Pulmonary artery endothelial cell (primary cell): Measurements from ENCODE around the gene RALBP1. TPM values are rescaled to one million over a fixed set of nuclear protein-coding genes. Genes with fewer than 3 reads are reported as not detected.

Experiments used
- DNase-seq: peaks from one replicate; pipeline ENCODE4 v3.0.0-alpha.2; 2011; ENCODE audit warnings: low read depth, low spot score
- total RNA-seq: library from RNA; depleted of rRNA; stranded (reverse); fragments of >200 nt; gene quantifications from 2 replicates; pipeline ENCODE4 v1.2.3, GENCODE V29; 2014

The RALBP1 gene
- total RNA-seq, 1 donor from 2014 or later, result 68.2 TPM

DNA sequence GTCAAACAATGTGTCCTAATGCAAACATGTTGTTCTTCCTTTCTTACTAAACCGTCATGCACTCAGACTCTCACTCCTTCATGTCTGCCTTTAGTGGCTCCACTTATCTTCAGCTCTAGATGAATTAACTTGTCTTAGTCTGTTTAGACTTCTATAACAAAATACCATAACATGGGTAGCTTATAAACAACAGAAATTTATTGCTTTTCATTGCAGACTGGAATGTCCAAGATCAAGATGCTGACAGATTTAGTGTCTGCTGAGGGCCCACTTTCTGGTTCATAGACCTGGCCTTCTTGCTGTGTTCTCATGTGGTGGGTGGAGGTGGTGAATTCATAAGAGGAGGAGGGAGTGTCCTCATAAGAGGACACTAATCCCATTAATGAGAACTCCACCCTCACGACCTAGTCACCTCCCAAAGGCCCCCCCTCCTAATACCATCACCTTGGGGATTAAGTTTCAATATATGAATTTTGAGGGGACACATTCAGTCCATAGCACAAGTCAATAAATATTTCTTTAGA, 32.3 kb downstream of the RALBP1 start:
- DNase-seq, result no peak

DNA sequence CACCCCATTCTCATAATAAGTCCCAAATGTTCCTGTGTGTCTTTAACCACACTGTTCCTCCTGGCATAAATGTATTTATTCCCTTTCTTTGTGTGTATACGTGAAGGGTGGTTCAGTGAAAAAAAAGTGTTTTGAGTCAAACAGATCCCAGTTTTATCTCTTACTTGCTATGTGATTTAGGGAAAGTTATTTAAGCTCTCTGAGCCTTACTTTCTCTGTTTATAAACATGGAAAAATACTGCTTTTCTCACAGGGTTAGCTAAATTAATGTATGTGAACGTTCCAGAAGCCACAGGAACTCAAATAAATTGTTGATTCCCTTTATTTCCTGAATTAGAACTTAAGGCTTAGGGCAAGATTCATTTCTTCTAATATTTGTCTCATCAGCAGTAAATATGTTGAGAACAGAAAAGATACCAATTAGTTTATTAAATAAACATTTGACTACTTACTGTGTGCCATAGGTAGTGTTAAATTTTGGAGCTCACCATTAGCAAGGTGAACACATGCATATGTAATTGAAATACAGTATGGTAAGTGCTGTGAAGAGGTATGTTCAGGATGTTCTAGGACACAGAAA, 33.2 kb downstream of the RALBP1 start:
- no peak for DNase-seq

DNA sequence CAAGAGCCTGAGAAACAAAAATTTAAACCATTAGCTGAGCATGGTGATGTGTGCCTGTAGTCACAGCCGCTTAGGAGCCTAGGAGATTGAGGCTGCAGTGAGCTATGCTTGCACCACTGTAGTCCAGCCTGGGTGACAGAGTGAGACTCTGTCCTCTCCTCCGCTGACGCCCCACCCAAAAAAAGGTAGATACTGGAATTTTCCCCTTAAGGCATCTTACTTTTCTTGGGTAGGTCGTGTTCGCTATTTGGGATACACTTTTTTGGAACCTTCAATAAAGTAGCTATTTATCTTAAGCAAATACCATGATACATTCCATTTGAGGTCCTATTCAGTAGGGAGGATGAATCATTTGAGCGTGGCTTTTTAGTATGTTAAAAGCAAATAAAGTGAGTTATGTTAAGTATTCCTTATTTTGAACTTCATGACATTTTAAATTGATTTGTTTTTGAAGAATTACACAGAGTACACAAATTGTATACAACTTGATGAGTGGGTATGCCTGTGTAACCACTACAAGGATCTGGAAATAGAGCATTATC, 38.7 kb downstream of the RALBP1 start:
- no peak for DNase-seq

DNA sequence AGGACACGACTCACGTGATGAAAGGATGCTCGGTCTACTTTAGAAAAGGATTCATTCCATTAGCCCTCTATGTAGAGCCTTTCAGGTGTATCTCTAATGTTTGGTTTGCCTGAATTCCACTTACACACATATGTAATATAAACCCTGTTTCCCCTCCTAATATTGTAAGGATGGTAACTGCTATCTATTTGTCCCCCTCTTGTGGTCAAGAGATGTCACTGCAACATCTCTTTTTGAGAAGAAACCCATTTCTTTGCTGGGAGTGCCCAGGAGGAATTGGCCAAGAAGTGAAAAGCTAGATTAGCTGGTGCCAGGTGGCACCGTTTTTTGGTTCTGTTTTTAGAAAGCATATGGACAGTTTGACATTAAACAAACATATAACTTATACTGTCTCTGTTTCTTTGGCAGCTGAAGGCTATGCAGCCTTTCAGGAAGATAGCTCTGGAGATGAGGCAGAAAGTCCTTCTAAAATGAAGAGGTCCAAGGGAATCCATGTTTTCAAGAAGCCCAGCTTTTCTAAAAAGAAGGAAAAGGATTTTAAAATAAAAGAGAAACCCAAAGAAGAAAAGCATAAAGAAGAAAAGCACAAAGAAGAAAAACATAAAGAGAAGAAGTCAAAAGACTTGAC, 41.2 kb downstream of the RALBP1 start:
- no peak for DNase-seq

DNA sequence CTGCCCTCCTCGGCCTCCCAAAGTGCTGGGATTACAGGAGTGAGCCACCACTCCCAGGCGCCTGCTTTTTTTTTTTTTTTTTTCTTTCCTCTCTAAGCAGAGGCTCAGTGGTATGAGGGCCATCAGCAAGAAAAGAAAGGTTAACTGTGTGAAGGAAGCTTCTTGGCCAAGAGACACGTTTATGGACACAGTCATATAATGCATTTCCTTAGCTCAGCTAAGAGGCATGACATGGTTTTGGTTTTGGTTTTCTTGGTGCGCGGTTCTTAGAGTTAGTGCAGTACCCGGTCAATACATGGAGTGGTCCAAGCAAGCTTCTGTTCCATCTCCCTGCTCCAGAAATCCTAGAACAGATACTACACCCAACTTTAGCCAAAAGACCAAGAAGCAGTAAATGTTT, 42.6 kb downstream of the RALBP1 start:
- no peak for DNase-seq

DNA sequence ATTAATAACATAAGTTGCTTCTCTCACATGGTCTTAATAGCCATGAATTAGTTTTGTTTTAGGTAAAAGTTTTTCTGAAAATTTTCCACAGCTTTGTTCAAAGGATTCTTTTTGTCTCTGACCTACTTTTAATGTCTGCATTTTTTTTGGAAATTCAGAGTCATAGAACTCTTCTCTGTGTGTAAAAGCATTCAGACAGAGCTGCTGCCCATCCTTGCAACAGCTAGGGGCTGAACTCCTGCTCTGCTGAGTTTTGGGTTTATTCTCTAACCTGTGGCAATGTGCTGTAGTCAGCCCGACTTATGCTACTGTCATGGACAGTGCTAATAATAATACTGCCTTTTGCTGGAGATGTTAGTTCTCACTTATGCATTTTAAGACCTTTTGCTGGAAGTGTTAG, 44.1 kb downstream of the RALBP1 start:
- DNase-seq, result no peak

DNA sequence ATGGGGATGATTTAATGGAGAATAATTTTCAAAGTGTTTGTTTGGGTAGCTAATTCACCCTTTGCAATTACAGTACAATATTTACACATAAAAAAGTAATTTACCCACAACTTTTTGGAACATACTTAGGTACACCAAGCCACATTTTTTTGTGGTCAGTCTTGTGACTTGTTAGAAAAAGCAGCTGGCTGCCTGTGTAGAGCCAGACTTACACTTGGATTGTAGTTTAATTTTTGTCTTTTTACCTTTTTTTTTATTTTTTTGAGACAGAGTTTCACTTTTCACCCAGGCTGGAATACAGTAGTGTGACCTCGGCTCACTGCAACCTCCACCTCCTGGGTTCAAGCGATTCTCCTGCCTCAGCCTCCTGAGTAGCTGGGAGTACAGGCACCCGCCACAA, 45.4 kb downstream of the RALBP1 start:
- no peak for DNase-seq

DNA sequence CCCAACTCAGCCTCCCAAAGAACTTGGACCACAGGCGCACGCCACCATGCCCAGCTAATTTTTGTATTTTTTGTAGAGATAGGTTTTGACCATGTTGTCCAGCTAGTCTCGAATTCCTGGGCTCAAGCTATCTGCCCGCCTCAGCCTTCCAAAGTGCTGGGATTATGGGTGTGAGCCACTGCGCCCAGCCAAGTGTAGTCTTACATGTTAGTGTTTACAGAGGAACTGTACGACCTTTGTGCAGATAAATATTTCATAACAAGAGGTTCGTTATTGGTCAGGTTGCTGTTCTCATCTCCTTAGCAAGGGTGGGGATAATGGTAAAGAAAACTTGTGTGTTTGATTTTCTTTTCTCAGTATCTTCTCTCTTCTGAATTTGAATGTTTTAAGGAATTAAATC, 46.5 kb downstream of the RALBP1 start:
- no peak for DNase-seq

DNA sequence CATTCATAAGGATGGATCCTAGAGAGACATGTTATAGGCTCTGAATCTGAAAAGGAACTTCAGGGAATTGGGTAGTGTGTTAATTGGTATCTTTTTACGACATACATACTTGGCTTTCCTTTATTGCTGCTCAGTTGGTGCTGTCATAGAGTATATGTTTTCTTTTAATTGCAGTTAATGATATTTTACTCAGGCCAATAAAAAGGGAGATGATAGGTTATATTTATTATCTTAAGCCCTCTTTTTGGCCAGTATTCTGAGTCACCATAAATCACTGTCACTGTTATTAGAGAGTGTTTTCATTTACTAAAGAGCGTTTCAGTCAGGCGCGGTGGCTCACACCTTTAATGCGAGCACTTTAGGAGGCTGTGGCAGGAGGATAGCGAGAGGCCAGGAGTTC, 47.6 kb downstream of the RALBP1 start:
- DNase-seq, result no peak

DNA sequence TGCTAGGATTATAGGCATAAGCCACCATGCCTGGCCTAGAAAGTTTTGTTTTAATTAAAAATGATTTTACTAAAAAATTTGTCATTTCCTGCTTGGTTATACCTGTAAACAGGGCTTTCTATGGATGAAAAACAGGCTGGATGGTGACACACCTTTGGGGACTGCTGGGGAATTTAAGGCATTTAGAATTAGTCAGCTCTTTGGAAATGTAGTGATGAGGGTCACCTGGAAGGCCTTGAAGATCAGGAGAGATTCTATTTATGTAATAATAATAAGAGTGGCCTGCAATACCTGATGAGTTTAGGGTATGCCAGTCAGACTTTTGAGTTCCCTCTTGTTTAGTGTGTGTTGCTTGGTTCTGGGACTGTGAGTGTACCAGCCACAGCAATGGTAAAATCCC, 51.1 kb downstream of the RALBP1 start:
- DNase-seq, result no peak

DNA sequence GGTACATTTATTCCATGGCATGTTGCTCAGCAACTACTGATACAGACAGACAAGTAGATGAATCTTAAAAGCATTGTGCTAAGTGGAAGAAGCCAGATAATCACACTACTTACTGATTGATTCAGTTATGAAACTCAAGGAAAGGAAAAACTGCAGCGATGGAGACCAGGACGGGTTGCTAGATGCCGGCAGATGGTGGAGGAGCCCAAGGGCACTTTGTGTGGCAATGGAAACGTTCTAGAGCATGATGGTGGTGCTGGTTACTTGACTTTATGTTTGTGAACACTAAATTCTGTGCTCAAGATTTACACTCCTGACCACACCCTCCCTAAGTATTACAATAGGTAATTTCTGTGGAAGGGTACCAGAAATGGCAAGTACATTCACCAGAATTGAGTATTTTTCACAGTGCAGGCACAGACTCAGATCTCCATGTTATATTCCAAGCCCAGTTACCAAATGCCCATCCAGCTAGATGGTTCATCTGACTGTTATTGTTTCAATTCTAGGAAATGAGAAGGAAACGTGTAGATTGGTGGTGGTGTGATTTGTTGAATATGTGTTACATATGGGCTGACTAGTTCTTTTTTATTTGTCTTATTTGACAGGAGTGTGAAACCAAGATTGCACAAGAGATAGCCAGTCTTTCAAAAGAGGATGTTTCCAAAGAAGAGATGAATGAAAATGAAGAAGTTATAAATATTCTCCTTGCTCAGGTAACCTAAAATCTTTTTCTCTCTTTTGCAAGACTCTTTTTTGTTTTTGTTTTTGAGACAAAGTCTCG, 55.1 kb downstream of the RALBP1 start:
- DNase-seq, result no peak

DNA sequence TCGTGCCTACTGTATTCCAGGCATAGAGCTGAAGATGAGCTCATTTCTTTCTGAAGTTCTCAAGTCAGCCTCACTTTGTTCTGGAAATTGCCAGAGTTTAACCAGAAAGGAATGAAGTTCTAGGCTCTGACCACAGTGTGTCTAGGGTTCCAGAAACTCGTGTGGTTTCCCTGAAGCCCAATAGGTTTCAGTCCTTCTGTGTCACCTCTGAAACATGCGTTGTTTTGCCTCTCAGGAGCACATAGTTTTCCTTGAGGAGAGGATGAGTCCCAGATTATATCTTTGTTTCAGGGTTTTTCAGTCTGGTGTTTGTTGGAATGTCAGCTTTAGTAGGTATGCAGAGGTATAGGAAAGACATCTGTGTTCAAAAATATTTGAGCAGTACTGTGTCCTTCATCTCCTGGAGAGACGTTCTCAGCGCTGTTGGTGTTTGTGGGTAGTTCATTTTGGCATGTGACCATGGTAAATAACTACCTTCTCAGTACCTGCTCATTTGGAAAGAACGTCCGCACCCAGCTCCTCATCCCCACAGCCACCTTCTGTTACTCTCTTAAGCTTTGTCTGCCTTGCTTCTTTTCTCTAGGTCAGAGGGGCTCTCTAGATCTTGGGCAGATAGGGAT, 56.6 kb downstream of the RALBP1 start:
- DNase-seq, result no peak

DNA sequence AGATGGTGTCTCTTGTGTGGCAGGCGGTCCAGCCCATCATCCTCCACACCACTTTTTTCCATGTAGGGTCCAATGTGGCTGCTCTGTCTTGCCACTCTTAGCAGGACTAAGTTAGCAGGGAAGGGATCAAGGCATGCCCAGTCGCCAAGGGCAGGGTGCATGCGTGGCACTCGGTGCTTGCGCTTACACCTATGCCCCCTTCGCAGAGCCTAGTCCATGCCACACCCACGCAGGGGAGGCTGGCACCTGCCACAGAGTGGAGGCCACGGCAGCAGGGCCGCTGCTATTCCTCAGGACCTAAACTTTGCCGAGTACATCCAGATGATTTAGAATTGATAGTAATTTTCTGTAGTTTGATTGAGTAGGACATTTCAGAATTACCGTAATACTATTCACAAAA, 59.5 kb downstream of the RALBP1 start:
- DNase-seq, result no peak

DNA sequence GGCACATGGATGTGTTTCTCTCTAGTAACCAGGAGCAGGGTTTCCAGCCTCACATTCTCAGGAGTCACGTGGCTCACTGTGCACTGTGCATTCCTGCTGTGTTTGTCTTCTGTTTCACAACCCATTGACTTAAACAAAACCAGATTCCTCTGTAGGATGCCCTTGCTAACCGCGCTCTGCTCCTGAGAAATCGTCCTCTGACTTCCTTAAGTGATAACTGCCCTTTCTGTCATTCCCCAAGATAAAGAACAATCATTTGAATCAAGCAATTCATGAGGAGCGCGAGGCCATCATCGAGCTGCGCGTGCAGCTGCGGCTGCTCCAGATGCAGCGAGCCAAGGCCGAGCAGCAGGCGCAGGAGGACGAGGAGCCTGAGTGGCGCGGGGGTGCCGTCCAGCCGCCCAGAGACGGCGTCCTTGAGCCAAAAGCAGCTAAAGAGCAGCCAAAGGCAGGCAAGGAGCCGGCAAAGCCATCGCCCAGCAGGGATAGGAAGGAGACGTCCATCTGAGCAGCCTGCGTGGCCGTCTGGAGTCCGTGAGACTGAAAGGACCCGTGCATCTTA, 60.2 kb downstream of the RALBP1 start:
- no peak for DNase-seq

DNA sequence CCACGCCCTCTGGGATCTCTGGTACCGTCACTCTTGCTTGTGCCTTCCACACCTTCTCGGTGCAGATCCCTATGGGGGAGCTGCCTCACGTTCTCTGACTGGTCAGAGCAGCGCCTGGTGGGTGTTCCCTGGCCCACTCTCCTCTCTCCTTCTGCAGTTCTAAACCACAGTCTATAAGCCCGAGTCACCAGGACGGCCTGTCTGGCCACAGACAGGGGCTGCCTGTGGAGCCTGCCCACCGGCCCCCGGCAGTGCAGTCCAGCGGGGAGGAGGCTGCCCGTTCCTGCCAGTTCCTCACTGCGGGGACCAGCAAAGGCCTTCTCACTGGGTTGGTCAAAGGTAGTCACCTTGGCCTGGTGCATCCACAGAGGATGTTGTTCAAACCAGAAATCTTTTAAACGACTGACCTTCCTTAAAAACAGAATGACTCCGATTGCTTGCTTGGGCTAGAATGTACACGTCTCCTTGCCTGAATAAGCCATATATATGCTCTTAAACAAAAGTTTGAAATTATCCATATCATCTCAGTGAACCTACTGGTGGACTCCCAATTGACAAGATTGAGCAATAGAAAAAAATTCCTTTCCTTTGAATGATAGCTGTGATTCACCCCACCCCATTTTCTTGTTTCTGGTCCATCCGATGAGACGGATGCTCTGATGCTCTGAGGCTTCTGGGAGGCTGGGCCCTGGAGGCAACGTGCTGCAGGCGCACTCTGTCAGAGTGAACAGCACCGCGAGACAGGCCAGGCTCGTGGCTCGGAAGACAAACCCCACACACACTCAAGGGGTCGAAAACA, 61.2 kb downstream of the RALBP1 start:
- no peak for DNase-seq

DNA sequence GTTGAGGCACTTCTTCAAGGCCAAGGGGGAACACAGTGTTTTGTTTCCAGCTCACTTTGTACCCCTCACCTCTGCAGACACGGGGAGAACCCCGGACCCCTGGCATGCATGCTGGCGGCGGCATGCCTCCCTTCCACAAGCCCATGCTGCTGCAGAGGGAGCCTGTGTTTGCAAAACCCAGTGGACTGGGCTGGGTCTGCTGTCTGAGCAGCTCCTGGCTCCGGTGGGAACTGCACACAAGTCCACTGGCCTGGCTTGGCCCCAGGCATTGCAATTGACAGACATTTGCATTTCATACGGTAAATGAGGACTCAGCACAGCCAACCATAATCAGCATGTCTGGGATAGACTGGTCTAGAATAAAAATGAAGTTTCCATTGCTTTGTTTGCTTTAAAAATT, 62.4 kb downstream of the RALBP1 start:
- DNase-seq, result no peak

DNA sequence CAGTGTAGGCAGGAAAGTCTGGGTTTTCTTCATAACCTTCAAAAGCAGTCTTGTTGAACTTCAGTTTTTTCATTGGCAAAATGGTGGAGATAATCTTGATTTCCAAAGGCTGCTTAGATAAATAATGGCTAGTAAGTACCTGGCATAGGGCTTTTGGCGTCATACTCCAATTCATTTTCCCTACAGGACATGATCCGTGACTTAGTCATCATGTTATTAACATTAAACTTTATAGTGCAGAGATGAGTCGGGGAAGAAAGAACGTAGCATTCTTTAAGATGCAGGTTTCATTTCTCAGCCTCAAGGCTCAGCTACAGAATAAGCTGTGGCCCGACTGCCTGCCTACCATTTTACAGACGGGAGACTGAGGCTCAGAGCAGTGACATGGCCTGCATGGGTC, 64.0 kb downstream of the RALBP1 start:
- DNase-seq, result no peak

DNA sequence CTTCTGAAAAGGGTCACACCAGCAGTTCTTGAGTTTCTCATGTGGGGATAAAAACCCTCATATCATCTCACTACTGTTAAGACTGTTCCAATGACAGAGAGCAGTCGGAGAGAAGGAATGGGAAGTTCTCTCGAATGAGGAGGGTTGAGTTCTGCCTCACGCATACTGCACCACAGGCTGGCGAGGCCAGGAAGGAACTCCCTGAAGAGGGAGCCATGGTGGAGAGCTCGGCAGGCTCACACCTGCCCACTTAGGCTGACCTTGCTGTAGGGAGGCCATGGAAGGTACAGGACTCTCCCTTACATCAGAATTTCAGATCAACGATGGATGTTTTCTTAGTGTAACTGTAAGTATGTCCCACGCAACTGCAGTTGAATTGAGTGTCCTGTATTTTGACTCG, 64.6 kb downstream of the RALBP1 start:
- DNase-seq, result no peak

DNA sequence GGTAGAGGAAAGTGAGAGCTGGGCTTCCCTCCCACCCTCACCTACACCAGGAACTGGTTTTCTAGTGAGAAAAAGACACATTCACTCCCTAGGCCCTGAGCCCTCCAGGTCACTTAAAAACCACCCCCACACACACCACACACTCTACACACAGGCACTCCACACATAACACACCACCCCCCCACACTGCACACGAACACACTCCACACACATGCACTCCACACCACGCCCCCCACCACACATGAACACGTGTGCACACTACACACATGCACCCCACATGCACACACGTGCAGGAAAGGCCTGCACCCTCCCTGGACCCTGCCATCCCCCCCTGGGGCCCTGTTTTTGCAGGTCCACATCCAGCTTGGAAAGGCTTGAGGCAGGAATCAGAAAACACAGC, 67.6 kb downstream of the RALBP1 start:
- no peak for DNase-seq

DNA sequence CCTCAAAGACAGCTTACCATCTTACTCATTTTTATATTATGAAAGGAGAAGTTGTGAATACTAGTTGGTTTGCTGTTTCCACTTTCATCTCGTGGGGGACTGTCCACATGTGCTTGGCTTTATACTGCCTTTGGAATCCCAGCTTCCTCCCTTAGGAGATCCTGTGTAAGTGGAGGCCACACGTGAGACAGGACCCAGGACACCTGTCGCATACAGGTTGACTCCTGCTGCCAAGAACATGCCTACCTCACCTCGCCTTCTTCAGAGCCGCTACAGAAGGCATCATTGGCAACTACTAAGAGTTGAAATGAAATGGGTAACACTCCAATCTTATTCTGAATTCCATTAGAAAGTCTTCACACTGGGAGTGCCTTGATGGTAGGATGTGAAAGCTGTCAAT, 69.7 kb downstream of the RALBP1 start:
- no peak for DNase-seq

DNA sequence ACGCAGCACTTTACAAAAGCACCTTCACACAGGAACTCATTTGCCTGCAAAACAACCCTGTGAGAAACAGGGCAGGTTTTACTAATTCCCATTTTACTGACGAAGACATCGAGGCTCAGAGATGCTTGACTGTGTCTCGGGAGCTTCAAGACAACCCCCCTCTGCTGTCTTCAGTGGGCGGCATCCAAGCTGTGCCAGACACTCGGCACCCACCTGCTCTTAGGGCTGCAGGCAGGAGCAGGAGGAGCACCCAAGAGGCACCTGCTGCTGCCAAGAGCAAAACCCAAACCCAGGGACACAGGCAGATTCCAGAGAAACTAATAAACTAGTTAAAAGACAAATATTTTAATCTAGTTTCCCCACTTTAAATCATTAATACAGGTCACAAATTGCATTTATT, 71.2 kb downstream of the RALBP1 start:
- no peak for DNase-seq
